Measurements from ENCODE around the gene AP5B1.
"Not testable (repeated sequence)": the region's sequence is repeated elsewhere in the genome, so short reads cannot be mapped to it uniquely, and the experiment has no call there.

Gene AP5B1

DNA sequence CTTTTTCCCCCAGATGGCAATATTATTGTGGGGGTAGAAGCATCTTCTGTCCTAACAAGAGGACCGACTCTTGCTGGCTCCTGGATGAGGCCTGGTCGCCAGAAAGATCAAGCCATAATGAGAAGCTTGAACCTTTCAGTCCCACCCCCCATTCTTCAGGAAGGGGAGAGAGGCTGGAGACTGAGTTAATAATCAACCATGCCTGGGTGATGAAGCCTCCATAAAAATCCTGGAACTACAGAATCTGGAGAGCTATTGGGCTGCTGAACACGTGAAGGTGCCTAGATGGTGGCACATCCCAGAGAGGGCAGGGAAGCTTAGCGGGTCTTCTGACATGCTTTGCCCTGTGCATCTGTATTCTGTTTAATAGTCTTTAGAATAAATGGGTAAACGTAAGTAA, 16.3 kb downstream of the AP5B1 start:
- no peak for DNase-seq

DNA sequence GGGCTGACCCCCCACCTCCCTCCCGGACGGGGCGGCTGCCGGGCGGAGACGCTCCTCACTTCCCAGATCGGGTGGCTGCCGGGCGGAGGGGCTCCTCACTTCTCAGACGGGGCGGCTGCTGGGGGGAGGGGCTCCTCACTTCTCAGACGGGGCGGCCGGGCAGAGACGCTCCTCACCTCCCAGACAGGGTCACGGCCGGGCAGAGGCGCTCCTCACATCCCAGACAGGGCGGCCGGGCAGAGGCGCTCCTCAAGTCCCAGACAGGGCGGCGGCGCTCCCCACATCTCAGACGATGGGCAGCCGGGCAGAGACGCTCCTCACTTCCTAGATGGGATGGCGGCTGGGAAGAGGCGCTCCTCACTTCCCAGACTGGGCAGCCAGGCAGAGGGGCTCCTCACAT, 18.0 kb downstream of the AP5B1 start:
- not testable (repeated sequence) for DNase-seq

- DNase-seq = not testable (repeated sequence)
Observed at GRCh38 chr11:65762169-65762568, 18.6 kb downstream of the AP5B1 start.

- DNase-seq = no peak
Observed at GRCh38 chr11:65745049-65745448, 35.7 kb downstream of the AP5B1 start.

- DNase-seq = no peak
Observed at GRCh38 chr11:65744699-65745042, 36.1 kb downstream of the AP5B1 start.

DNA sequence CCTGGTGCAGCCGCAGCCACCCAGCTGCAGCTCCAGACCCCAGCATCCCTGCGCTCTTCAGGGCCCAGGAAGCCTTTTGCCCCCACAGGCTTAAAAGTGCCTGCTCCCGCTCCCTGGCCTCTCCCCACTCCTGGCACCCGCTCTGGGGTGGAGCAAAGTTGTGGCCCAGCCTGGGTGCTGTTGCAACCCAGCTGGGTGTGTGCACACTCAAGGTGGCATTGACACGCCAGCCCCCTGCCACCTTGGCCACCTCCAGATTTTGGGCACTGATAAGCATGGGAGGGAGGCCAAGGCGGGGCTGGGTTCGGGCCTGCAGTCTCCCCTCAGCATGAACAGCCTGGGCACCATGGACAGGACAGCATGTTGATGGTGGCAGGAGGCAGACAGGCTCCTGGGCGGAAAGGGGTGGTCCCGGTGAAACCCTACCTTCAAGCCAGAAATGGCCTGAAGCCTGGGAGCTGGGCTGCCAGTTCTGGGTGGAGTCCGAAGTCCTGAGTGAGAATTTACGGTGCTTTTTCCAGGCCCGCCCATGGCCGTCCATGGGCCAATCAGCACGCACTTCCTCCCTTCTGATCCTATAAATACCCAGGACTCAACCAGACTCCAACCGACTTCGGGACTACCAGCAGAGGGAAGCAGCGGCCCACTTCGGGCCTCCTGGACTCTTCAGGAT, 36.6 kb downstream of the AP5B1 start:
- DNase-seq = peak; percentile 64

DNA sequence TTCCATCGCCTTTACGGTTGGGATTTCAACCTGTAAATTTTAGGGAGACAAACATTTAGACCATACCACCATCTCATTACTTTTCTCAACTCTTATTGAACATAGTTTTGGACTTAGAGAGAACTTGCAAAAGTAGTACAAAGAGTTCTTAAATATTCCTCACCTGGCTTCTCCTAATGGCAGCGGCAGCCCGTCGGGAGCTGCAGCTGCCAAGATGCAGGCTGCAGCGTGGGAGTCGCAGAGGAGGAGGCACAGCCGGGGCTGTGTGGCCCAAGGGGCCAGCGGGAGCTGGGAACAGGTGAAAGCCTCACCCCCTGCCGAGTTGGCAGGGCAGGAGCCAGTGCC, 37.1 kb downstream of the AP5B1 start:
- DNase-seq = peak; percentile 17

DNA sequence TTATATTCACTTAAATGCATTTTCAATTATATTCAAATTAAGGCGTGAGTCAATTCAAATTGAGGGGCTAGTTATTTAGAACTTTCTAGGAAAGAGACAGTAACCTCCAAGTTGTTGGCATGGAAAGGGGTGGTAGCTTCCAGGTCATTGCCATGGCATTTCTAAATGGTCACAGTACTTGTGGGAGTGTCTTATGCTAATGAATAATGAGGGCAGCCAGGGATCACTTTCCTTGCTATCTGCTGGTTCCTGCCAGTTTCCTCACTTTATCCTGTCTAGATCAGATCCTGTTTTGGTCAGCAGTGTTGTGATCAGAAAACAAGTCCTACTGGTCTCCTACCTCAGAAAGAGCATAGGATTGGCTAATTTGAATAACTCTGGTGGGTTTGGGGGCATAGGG, 38.4 kb downstream of the AP5B1 start:
- no peak for DNase-seq

DNA sequence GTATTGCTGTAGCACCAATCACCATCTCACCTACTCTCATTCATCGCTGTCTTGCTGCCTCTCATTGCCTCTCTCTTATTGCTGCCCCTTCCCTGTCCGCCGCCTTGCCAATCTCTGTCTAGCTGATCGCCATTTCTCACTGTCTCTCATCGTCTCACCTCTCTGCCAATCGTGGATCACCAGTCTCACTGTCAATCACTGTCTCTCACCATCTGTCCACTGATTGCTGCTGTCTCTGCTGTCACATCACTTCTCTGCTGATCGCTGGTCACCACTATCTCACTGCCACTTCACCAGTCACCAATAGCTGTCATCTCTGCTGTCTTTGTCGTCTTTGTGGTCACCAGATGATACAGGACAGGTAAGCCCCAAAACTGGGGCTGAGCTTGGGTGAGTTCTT, 39.6 kb downstream of the AP5B1 start:
- no peak for DNase-seq

DNA sequence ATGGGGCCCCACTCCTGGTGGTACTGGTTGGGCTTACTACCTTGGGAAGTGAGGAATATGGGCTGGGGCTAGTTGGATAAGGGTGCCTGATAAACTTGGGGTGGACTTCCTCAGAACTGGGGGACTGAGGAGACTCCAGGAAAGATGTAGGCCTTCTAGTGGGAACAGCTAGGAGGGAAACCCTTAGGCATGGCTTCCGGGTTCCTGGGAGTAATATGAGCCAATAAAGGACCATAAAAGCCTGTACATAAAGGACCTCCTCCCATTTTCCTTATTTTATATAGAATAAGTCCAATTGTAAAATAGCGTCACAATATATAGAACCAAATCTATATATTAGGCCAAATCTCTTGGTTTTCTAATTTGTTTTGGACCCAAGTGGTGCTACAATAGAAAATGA, 41.8 kb downstream of the AP5B1 start:
- DNase-seq = no peak

- DNase-seq = no peak
Observed at GRCh38 chr11:65736810-65737209, 44.0 kb downstream of the AP5B1 start.

GRCh38 chr11:65735111-65735510, 45.7 kb downstream of the AP5B1 start:
- not testable (repeated sequence) for DNase-seq

DNA sequence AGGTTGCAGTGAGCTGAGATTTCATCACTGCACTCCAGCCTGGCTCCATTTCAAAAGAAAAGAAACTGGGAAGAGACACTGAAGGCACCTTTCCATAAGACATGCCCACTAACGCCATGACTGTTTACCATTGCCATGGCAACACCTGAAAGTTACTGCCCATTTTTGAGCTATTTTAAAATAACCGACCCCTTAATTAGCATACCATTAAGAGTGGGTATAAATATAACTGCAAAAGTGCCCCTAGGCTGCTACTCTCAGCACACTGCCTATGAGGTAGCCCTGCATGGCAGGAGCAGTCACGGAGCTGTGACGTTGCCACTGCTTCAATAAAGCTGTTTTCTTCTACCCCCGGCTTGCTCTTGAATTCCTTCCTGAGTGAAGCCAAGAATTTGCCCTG, 50.3 kb downstream of the AP5B1 start:
- peak; percentile 57 for DNase-seq

GRCh38 chr11:65727865-65728264, 52.9 kb downstream of the AP5B1 start:
- no peak for DNase-seq

- DNase-seq = no peak
Observed at GRCh38 chr11:65726660-65727059, 54.1 kb downstream of the AP5B1 start.

All from NCI-H69 (cell line).